HCT116 (cell line): ENCODE measurements around the gene ATG14. TPM values are rescaled to one million over a fixed set of nuclear protein-coding genes. Genes with fewer than 3 reads are reported as not detected.

ENCODE experiments used
- ATAC-seq: fragments of 200-7000 bp; cut with Tn5 transposase; 2 replicates; pipeline ENCODE4 v1.9.1; 2020; ENCODE audit warnings: mild to moderate bottlenecking, moderate library complexity
- BruUV-seq: library from RNA; stranded (reverse); fragments of 400-500 nt; replicated peaks from 2 replicates; lab custom pipeline; 2021; lab: Mats Ljungman, UMichigan
- CTCF ChIA-PET: fragments of 300-600 bp; sonication (Branson Sonifier 250); formaldehyde crosslinking; loops from one replicate; lab custom pipeline; 2021; ENCODE audit warnings: antibody characterized with exemption; lab: Charles Lee
- POLR2A ChIA-PET: fragments of 300-600, 350-600 bp; sonication (Branson Sonifier 250); formaldehyde crosslinking; loops from one replicate; lab custom pipeline; 2021; ENCODE audit warnings: antibody characterized with exemption; lab: Charles Lee
- RAD21 ChIA-PET, 2 experiments: fragments of 300-600 bp; sonication (Branson Sonifier 250); formaldehyde crosslinking; loops; one replicate each; lab custom pipeline; 2023; ENCODE audit warnings: low total read pairs in 2 of 2; ENCODE audit not compliant: uncharacterized antibody in 2 of 2, unreplicated experiment in 2 of 2, low non-redundant PET in 1 of 2; lab: Charles Lee
- DNase-seq: peaks from one replicate; pipeline ENCODE4 v3.0.0-alpha.2; 2010; ENCODE audit warnings: low read depth, low spot score
- H2AFZ ChIP-seq: fragments of 200-600 bp; shearing (Covaris generic), sonication (generic); 2 replicates; pipeline ENCODE4 v1.6.1; 2017; ENCODE audit warnings: low read depth, mixed run types, mixed read lengths, antibody characterized with exemption, low read length; ENCODE audit not compliant: poor library complexity, severe bottlenecking
- H3K27ac ChIP-seq: 2 replicates; pipeline ENCODE4 v1.5.1; 2012; ENCODE audit warnings: low read depth, low read length
- H3K27me3 ChIP-seq: fragments of 200-600 bp; sonication (generic); 2 replicates; pipeline ENCODE4 v1.6.1; 2016; ENCODE audit warnings: mixed run types, low read length, mixed read lengths; ENCODE audit not compliant: insufficient read depth
- H3K36me3 ChIP-seq, 2 experiments: fragments of 200-500 bp in 1 of 2; fragments of 200-600 bp in 1 of 2; sonication (Bioruptor generic) in 1 of 2; sonication (generic) in 1 of 2; 2 replicates each; pipeline versions ENCODE4 v1.5.1 to v1.6.1; 2014 to 2016; ENCODE audit warnings: low read length in 2 of 2, inconsistent platforms in 1 of 2, mixed read lengths in 1 of 2, mixed run types in 1 of 2; ENCODE audit not compliant: insufficient read depth in 2 of 2, control insufficient read depth in 1 of 2
- H3K4me1 ChIP-seq, 2 experiments: fragments of 200-600 bp in 1 of 2; sonication (generic) in 1 of 2; 2 replicates each; pipeline versions ENCODE4 v1.5.1 to v1.6.1; 2012 to 2017; ENCODE audit warnings: low read length in 2 of 2, inconsistent platforms in 1 of 2, mild to moderate bottlenecking in 1 of 2, mixed read lengths in 1 of 2, mixed run types in 1 of 2, moderate library complexity in 1 of 2; ENCODE audit not compliant: insufficient read depth in 2 of 2, control insufficient read depth in 1 of 2
- H3K4me2 ChIP-seq: fragments of 200-600 bp; sonication (generic); 2 replicates; pipeline ENCODE4 v1.6.1; 2017; ENCODE audit warnings: mixed run types, low read length, mixed read lengths
- H3K4me3 ChIP-seq, 2 experiments: fragments of 200-600 bp in 1 of 2; sonication (generic) in 1 of 2; replicated peaks in 1 of 2; 2 replicates each; pipeline ENCODE4 v1.5.1; 2011 to 2016; ENCODE audit warnings: low read length in 2 of 2, control low read depth in 1 of 2, low read depth in 1 of 2, mild to moderate bottlenecking in 1 of 2, mixed read lengths in 1 of 2, mixed run types in 1 of 2
- H3K79me2 ChIP-seq: fragments of 200-600 bp; sonication (generic); 2 replicates; pipeline ENCODE4 v1.6.1; 2017; ENCODE audit warnings: mild to moderate bottlenecking, mixed run types, low read length, moderate library complexity, mixed read lengths; ENCODE audit not compliant: insufficient read depth
- H3K9ac ChIP-seq: fragments of 200-600 bp; sonication (generic); 2 replicates; pipeline ENCODE4 v1.6.1; 2016; ENCODE audit warnings: low read length, mixed read lengths
- H3K9me2 ChIP-seq: fragments of 200-600 bp; sonication (generic), shearing (Covaris generic); 2 replicates; pipeline ENCODE4 v1.6.1; 2017; ENCODE audit warnings: mixed run types, mild to moderate bottlenecking, moderate library complexity; ENCODE audit not compliant: insufficient read depth
- H3K9me3 ChIP-seq, 2 experiments: fragments of 200-500 bp in 1 of 2; fragments of 200-600 bp in 1 of 2; sonication (Bioruptor generic) in 1 of 2; sonication (generic) in 1 of 2; 2 replicates each; pipeline ENCODE4 v1.6.1; 2014 to 2017; ENCODE audit warnings: low read length in 2 of 2, mixed read lengths in 2 of 2, inconsistent platforms in 1 of 2, low read depth in 1 of 2, mild to moderate bottlenecking in 1 of 2, mixed run types in 1 of 2, moderate library complexity in 1 of 2; ENCODE audit not compliant: control insufficient read depth in 1 of 2, insufficient read depth in 1 of 2
- H4K20me1 ChIP-seq: fragments of 200-600 bp; sonication (generic), shearing (Covaris generic); 2 replicates; pipeline ENCODE4 v1.6.1; 2017; ENCODE audit warnings: mixed run types, mild to moderate bottlenecking, moderate library complexity; ENCODE audit not compliant: insufficient read depth
- CEBPB ChIP-seq: IDR thresholded peaks from 2 replicates; pipeline ENCODE4 v1.6.1; 2012; ENCODE audit warnings: low read depth
- EGR1 ChIP-seq: IDR thresholded peaks from 2 replicates; pipeline ENCODE4 v1.6.1; 2012; ENCODE audit warnings: low read depth
- ELF1 ChIP-seq: IDR thresholded peaks from 2 replicates; pipeline ENCODE4 v1.6.1; 2012; ENCODE audit warnings: low read depth, borderline replicate concordance
- EZH2 ChIP-seq: fragments of 200-600 bp; sonication (generic); IDR thresholded peaks from 2 replicates; pipeline ENCODE4 v1.6.1; 2017; ENCODE audit warnings: antibody characterized with exemption, mixed run types
- EZH2phosphoT487 ChIP-seq: fragments of 200-600 bp; IDR thresholded peaks from 2 replicates; pipeline ENCODE4 v1.6.1; 2018; ENCODE audit warnings: antibody characterized with exemption, borderline replicate concordance
- MAX ChIP-seq: IDR thresholded peaks from 2 replicates; pipeline ENCODE4 v1.6.1; 2012
- POLR2A ChIP-seq: IDR thresholded peaks from 2 replicates; pipeline ENCODE4 v1.7.0; 2011; ENCODE audit warnings: borderline replicate concordance; ENCODE audit not compliant: insufficient read depth, insufficient read length; ENCODE audit errors: extremely low read depth
- POLR2AphosphoS5 ChIP-seq: IDR thresholded peaks from 2 replicates; pipeline ENCODE4 v1.6.1; 2011; ENCODE audit warnings: mild to moderate bottlenecking, low read depth, low read length, moderate library complexity
- RAD21 ChIP-seq: IDR thresholded peaks from 2 replicates; pipeline ENCODE4 v1.6.1; 2012; ENCODE audit warnings: low read depth, mild to moderate bottlenecking
- SIN3A ChIP-seq: IDR thresholded peaks from 2 replicates; pipeline ENCODE4 v1.6.1; 2012; ENCODE audit warnings: low read depth
- SP1 ChIP-seq: IDR thresholded peaks from 2 replicates; pipeline ENCODE4 v1.6.1; 2012; ENCODE audit warnings: low read depth
- SRF ChIP-seq: IDR thresholded peaks from 2 replicates; pipeline ENCODE4 v1.6.1; 2012; ENCODE audit warnings: low read depth
- TCF7L2 ChIP-seq: IDR thresholded peaks from 2 replicates; pipeline ENCODE4 v1.7.0; 2011; ENCODE audit warnings: borderline replicate concordance, inconsistent platforms; ENCODE audit not compliant: insufficient read depth, insufficient read length; ENCODE audit errors: extremely low read depth
- YY1 ChIP-seq: IDR thresholded peaks from 2 replicates; pipeline ENCODE4 v1.6.1; 2011; ENCODE audit warnings: low read length, low read depth, moderate library complexity, mild to moderate bottlenecking; ENCODE audit not compliant: insufficient replicate concordance; ENCODE audit errors: extremely low read depth
- ZBTB33 ChIP-seq: IDR thresholded peaks from 2 replicates; pipeline ENCODE4 v1.6.1; 2011; ENCODE audit warnings: mild to moderate bottlenecking, low read length, moderate library complexity; ENCODE audit not compliant: insufficient replicate concordance; ENCODE audit errors: extremely low read depth
- ZFX ChIP-seq: fragments of 450-650 bp; IDR thresholded peaks from 2 replicates; pipeline ENCODE4 v1.6.1; 2017
- ZNF274 ChIP-seq: fragments of 200-500 bp; sonication (Bioruptor generic); IDR thresholded peaks from 2 replicates; pipeline ENCODE4 v1.6.1; 2014; ENCODE audit warnings: mild to moderate bottlenecking, low read depth, low read length, inconsistent platforms
- intact Hi-C: fragments of 100-400 bp; cut with micrococcal nuclease; formaldehyde crosslinking; loops from 2 replicates; pipeline ENCODE4 v1.10.0; 2022
- total RNA-seq: library from RNA; stranded (reverse); gene quantifications from one replicate; pipeline ENCODE4 v1.2.1, GENCODE V29; 2021; ENCODE audit not compliant: unreplicated experiment
- TF ChIP-seq, protein P1 (sequence below), 3 experiments: fragments of 200-600 bp in 1 of 3; sonication (generic) in 1 of 3; IDR thresholded peaks in 2 of 3; conservative IDR thresholded peaks in 1 of 3; 2 replicates each; pipeline ENCODE4 v1.5.1; 2012 to 2017; ENCODE audit warnings: low read depth in 2 of 3, low read length in 2 of 3, antibody characterized with exemption in 1 of 3, borderline replicate concordance in 1 of 3, control low read depth in 1 of 3, mild to moderate bottlenecking in 1 of 3, mixed read lengths in 1 of 3, mixed run types in 1 of 3, moderate library complexity in 1 of 3; ENCODE audit not compliant: insufficient read depth in 1 of 3

ATG14 gene
- total RNA-seq, 1 experiment from 2014 or later, result 9.9 TPM

- no TSS peak for BruUV-seq
- Histone ChIP-seq H2AFZ (no peak overlapping the region), H3K36me3 (0 out of 4 replicates have a peak, but pooled peaks cover 0 to 2% of the 10 kb centered on the region in 2 experiments), H3K79me2 (no peaks in the 10 kb centered on the region), H3K4me3 (no peak overlapping the region), H3K9me3 (no peaks in the 10 kb centered on the region), H3K27me3 (no peaks in the 10 kb centered on the region), H4K20me1 (no peaks in the 10 kb centered on the region), H3K27ac (no peak overlapping the region), H3K9me2 (no peaks in the 10 kb centered on the region), H3K9ac (no peak overlapping the region), H3K4me2 (no peak overlapping the region), H3K4me1 (peaks cover 0 to 8% of the 10 kb centered on the region in 2 experiments; a peak in 2 of 4 replicates)
- DNase-seq (no peak), ATAC-seq (no peak)
- ChIA-PET CTCF (interaction anchor here (1.0 kb wide), 1 partner anchor 1116 kb away, joined by 3 read pairs; no protein-coding TSS in a partner anchor), RAD21 (no interaction called here), POLR2A (no interaction called here)
- intact Hi-C loops, result no loop called here
- TF ChIP-seq RAD21 (no peak), CEBPB (no peak), TCF7L2 (no peak), SIN3A (no peak), MAX (no peak), POLR2A (no peak), EZH2 (no peak), POLR2AphosphoS5 (no peak), YY1 (no peak), ZFX (no peak), ZBTB33 (no peak), SP1 (no peak), EZH2phosphoT487 (no peak), EGR1 (no peak), ELF1 (no peak), SRF (no peak), ZNF274 (no peak)
- TF ChIP-seq, protein P1, sequence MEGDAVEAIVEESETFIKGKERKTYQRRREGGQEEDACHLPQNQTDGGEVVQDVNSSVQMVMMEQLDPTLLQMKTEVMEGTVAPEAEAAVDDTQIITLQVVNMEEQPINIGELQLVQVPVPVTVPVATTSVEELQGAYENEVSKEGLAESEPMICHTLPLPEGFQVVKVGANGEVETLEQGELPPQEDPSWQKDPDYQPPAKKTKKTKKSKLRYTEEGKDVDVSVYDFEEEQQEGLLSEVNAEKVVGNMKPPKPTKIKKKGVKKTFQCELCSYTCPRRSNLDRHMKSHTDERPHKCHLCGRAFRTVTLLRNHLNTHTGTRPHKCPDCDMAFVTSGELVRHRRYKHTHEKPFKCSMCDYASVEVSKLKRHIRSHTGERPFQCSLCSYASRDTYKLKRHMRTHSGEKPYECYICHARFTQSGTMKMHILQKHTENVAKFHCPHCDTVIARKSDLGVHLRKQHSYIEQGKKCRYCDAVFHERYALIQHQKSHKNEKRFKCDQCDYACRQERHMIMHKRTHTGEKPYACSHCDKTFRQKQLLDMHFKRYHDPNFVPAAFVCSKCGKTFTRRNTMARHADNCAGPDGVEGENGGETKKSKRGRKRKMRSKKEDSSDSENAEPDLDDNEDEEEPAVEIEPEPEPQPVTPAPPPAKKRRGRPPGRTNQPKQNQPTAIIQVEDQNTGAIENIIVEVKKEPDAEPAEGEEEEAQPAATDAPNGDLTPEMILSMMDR (IDR thresholded peaks at IDR 0.05 in 2 of 3, conservative IDR thresholded peaks at IDR 0.05 in 1 of 3; ENCODE audit: borderline replicate concordance in 1 of 3, insufficient read depth in 1 of 3, low read depth in 2 of 3, low read length in 2 of 3), result no peak
Measured at GRCh38 chr14:55374771-55375170, 36.9 kb downstream of the ATG14 start.
